Keratinocyte (primary cell): ENCODE measurements around the gene SDK2. TPM values are rescaled to one million over a fixed set of nuclear protein-coding genes. Genes with fewer than 3 reads are reported as not detected.

ENCODE experiments used
- DNase-seq: peaks from one replicate; pipeline ENCODE4 v3.0.0-alpha.2; 2011; ENCODE audit warnings: low read depth, missing footprints, low spot score
- FAIRE-seq: peaks from 2 replicates; lab custom pipeline; 2011; peaks lifted over from hg19 to GRCh38; lab: Jason Lieb, UNC
- H2AFZ ChIP-seq: 2 replicates; pipeline ENCODE4 v1.6.0; 2012; ENCODE audit warnings: low read length, control low read depth, inconsistent platforms; ENCODE audit not compliant: control insufficient read depth
- H3K27ac ChIP-seq: 2 replicates; pipeline ENCODE4 v1.5.1; 2011; ENCODE audit warnings: low read length; ENCODE audit not compliant: control insufficient read depth, insufficient read depth
- H3K27me3 ChIP-seq: 3 replicates; pipeline ENCODE4 v1.6.0; 2011; ENCODE audit warnings: low read length; ENCODE audit not compliant: control insufficient read depth, insufficient read depth; ENCODE audit errors: extremely low read depth
- H3K36me3 ChIP-seq, 2 experiments: 2 replicates in 1 of 2; 3 replicates in 1 of 2; pipeline ENCODE4 v1.5.1; 2011; ENCODE audit warnings: low read length in 2 of 2, mild to moderate bottlenecking in 1 of 2; ENCODE audit not compliant: control insufficient read depth in 2 of 2, insufficient read depth in 2 of 2; ENCODE audit errors: extremely low read depth in 1 of 2
- H3K4me1 ChIP-seq: 3 replicates; pipeline ENCODE4 v1.5.1; 2011; ENCODE audit warnings: low read length; ENCODE audit not compliant: control insufficient read depth, insufficient read depth; ENCODE audit errors: extremely low read depth
- H3K4me2 ChIP-seq: 3 replicates; pipeline ENCODE4 v1.6.0; 2011; ENCODE audit warnings: low read depth, low read length; ENCODE audit not compliant: control insufficient read depth, insufficient read depth; ENCODE audit errors: extremely low read depth
- H3K4me3 ChIP-seq, 3 experiments: fragments of 200-600 bp in 1 of 3; sonication (generic) in 1 of 3; 2 replicates in 2 of 3; 3 replicates in 1 of 3; pipeline ENCODE4 v1.5.1; 2011 to 2016; ENCODE audit warnings: low read length in 3 of 3, mild to moderate bottlenecking in 3 of 3, control low read depth in 2 of 3, inconsistent platforms in 1 of 3, low read depth in 1 of 3, mixed read lengths in 1 of 3, mixed run types in 1 of 3, moderate library complexity in 1 of 3; ENCODE audit not compliant: control insufficient read depth in 2 of 3, insufficient read depth in 2 of 3; ENCODE audit errors: extremely low read depth in 1 of 3
- H3K79me2 ChIP-seq: 2 replicates; pipeline ENCODE4 v1.6.0; 2012; ENCODE audit warnings: low read length; ENCODE audit not compliant: control insufficient read depth, insufficient read depth
- H3K9ac ChIP-seq: 3 replicates; pipeline ENCODE4 v1.6.0; 2011; ENCODE audit warnings: low read length; ENCODE audit not compliant: control insufficient read depth, insufficient read depth; ENCODE audit errors: extremely low read depth
- H3K9me1 ChIP-seq: 3 replicates; pipeline ENCODE4 v1.6.0; 2011; ENCODE audit warnings: low read length; ENCODE audit not compliant: control insufficient read depth, insufficient read depth; ENCODE audit errors: extremely low read depth
- H3K9me3 ChIP-seq: 2 replicates; pipeline ENCODE4 v1.5.1; 2012; ENCODE audit warnings: low read depth, low read length; ENCODE audit not compliant: control insufficient read depth
- H4K20me1 ChIP-seq: 3 replicates; pipeline ENCODE4 v1.6.0; 2011; ENCODE audit warnings: low read length; ENCODE audit not compliant: control insufficient read depth, insufficient read depth; ENCODE audit errors: extremely low read depth
- EZH2 ChIP-seq: IDR thresholded peaks from one replicate; pipeline ENCODE4 v1.6.1; 2012; ENCODE audit warnings: inconsistent platforms, mild to moderate bottlenecking, low read length, moderate library complexity
- dilution Hi-C: fragments of 300-500 bp; cut with MboI; formaldehyde crosslinking; loops from one replicate; pipeline ENCODE4 v1.7.0; 2020; ENCODE audit warnings: low sequenced_read_pairs; ENCODE audit not compliant: extremely low pct_ligation_motif_present
- polyA plus RNA-seq, 5 experiments: library from polyadenylated mRNA; depleted of rRNA in 3 of 5; stranded (reverse) in 3 of 5; stranded (forward) in 1 of 5; unstranded in 1 of 5; fragments of >200 nt; gene quantifications; 1 replicate in 1 of 5; 2 replicates in 3 of 5; 3 replicates in 1 of 5; pipeline versions ENCODE4 v1.2.1 to v1.2.3, GENCODE V29; 2011 to 2012; ENCODE audit warnings: missing spikeins in 2 of 5, low read depth in 1 of 5, low replicate concordance in 1 of 5
- TF ChIP-seq, protein P1 (sequence below), 3 experiments: IDR thresholded peaks in 1 of 3; conservative IDR thresholded peaks in 1 of 3; optimal IDR thresholded peaks in 1 of 3; 2 replicates in 2 of 3; 3 replicates in 1 of 3; pipeline versions ENCODE3 to v1.5.1; 2011; ENCODE audit warnings: low read length in 3 of 3, mild to moderate bottlenecking in 3 of 3, moderate library complexity in 2 of 3, control low read depth in 1 of 3, inconsistent platforms in 1 of 3; ENCODE audit not compliant: insufficient read depth in 2 of 3; ENCODE audit errors: extremely low read depth in 1 of 3

The SDK2 gene
- polyA plus RNA-seq, 1 donor (not counting 4 experiments of a cell fraction or from before 2014, with no cell fraction given) = 1.8 TPM

DNA sequence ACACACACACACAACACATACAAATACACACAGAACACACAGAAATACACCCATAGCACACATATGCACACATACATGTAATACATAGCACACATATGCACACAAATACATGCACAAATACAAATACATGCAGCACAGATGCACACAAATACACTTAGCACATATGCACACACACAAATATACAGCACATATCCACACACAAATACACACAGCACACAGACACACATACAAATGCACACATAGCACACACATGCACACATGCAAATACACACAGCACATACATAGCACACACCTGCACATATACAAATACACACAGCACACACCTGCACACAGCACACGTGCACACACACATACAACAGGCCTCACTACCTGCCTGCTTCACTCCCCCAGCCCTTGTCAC lies 49.6 kb downstream of the SDK2 start:
- dilution Hi-C loops = no loop called here
- Histone ChIP-seq H4K20me1 (no peaks in the 10 kb centered on the region), H3K9me3 (no peaks in the 10 kb centered on the region), H3K9me1 (no peaks in the 10 kb centered on the region), H3K4me2 (no peak overlapping the region), H3K4me3 (no peak overlapping the region), H2AFZ (no peak overlapping the region), H3K79me2 (no peaks in the 10 kb centered on the region), H3K9ac (no peak overlapping the region), H3K36me3 (no peaks in the 10 kb centered on the region), H3K4me1 (peaks cover 6% of the 10 kb centered on the region), H3K27me3 (no peaks in the 10 kb centered on the region), H3K27ac (no peak overlapping the region)
- FAIRE-seq (no peak), DNase-seq (no peak)
- no peak for TF ChIP-seq EZH2
- TF ChIP-seq, protein P1, sequence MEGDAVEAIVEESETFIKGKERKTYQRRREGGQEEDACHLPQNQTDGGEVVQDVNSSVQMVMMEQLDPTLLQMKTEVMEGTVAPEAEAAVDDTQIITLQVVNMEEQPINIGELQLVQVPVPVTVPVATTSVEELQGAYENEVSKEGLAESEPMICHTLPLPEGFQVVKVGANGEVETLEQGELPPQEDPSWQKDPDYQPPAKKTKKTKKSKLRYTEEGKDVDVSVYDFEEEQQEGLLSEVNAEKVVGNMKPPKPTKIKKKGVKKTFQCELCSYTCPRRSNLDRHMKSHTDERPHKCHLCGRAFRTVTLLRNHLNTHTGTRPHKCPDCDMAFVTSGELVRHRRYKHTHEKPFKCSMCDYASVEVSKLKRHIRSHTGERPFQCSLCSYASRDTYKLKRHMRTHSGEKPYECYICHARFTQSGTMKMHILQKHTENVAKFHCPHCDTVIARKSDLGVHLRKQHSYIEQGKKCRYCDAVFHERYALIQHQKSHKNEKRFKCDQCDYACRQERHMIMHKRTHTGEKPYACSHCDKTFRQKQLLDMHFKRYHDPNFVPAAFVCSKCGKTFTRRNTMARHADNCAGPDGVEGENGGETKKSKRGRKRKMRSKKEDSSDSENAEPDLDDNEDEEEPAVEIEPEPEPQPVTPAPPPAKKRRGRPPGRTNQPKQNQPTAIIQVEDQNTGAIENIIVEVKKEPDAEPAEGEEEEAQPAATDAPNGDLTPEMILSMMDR (optimal IDR thresholded peaks at IDR 0.05 in 1 of 3, IDR thresholded peaks at IDR 0.05 in 1 of 3, conservative IDR thresholded peaks at IDR 0.05 in 1 of 3; ENCODE audit: extremely low read depth in 1 of 3, insufficient read depth in 2 of 3, low read length in 3 of 3) = no peak

DNA sequence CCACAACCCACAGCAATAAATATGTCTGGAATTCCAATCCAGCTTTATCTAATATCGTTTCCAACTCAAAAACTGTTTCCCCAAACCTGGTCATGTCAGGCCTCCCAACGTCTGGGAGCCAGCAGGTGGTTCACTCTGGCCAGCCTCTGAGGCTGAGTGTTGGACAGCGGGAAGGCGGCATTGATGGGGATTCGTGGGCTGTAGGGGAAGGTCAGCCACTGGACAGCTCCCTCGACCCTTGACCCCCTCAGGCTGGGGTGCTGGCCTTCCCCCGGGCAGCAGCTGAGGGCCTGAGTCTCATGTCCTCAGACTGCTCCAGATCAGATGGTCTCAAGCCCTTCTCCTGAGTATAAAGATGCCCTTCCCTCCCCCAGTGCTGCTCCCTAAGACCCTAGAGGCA lies 50.2 kb downstream of the SDK2 start:
- Histone ChIP-seq H3K4me2 (no peak overlapping the region), H3K9ac (no peak overlapping the region), H3K4me3 (no peak overlapping the region), H3K36me3 (no peaks in the 10 kb centered on the region), H3K79me2 (no peaks in the 10 kb centered on the region), H2AFZ (no peak overlapping the region), H3K27me3 (no peaks in the 10 kb centered on the region), H3K9me1 (no peaks in the 10 kb centered on the region), H3K9me3 (no peaks in the 10 kb centered on the region), H3K27ac (no peak overlapping the region), H3K4me1 (peaks cover 6% of the 10 kb centered on the region), H4K20me1 (no peaks in the 10 kb centered on the region)
- no peak for TF ChIP-seq EZH2
- TF ChIP-seq, protein P1 (optimal IDR thresholded peaks at IDR 0.05 in 1 of 3, IDR thresholded peaks at IDR 0.05 in 1 of 3, conservative IDR thresholded peaks at IDR 0.05 in 1 of 3; ENCODE audit: extremely low read depth in 1 of 3, insufficient read depth in 2 of 3, low read length in 3 of 3) = no peak
- DNase-seq (no peak), FAIRE-seq (no peak)
- dilution Hi-C loops = no loop called here
